ENCODE data around the gene CADPS2.

The CADPS2 gene

DNA sequence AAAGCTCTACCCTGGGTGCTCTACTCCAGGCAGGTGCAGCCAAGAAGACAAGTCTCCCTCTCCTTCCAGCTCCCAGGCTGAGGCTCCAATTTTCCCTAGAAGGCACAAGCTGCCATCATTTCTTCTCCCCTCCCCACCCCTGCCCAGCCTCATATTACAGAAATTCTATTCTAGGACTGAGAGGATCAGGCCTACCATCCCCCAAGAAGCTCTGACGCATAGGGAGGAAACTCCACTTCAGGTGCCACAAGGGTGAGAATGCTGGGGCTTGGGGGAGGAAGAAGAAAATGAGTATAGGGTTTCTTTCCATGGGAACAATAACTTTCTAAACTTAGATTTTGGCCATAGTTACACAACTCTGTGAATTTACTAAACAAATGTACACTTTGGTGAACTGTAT lies 617.0 kb downstream of the CADPS2 start:
- Histone ChIP-seq H3K27me3 (ENCODE audit: low read length) (no peaks in the 10 kb centered on the region), H3K4me3 (ENCODE audit: insufficient read depth, low read length, poor library complexity, severe bottlenecking) (no peak overlapping the region), H3K9me3 (ENCODE audit: insufficient read depth, low read length) (no peaks in the 10 kb centered on the region), H3K9me2 (replicated peaks; ENCODE audit: insufficient read depth, low read length) (no peaks in the 10 kb centered on the region), H3K36me3 (ENCODE audit: low read length) (no peaks in the 10 kb centered on the region), H2AFZ (ENCODE audit: low read depth, low read length, severe bottlenecking) (no peak overlapping the region), H3K27ac (ENCODE audit: low read depth, low read length) (no peak overlapping the region), H3K4me2 (ENCODE audit: low read depth, low read length, poor library complexity, severe bottlenecking) (no peak overlapping the region), H3K79me2 (ENCODE audit: insufficient read depth, low read length) (no peaks in the 10 kb centered on the region), H3F3A (ENCODE audit: insufficient read depth) (no peaks in the 10 kb centered on the region), H4K20me1 (ENCODE audit: low read depth, low read length) (no peaks in the 10 kb centered on the region), H3K9ac (ENCODE audit: low read length) (no peak overlapping the region)
- no peak for TF ChIP-seq EZH2phosphoT487 (conservative IDR thresholded peaks at IDR 0.05; ENCODE audit: low read length)
- TF ChIP-seq, protein P1, sequence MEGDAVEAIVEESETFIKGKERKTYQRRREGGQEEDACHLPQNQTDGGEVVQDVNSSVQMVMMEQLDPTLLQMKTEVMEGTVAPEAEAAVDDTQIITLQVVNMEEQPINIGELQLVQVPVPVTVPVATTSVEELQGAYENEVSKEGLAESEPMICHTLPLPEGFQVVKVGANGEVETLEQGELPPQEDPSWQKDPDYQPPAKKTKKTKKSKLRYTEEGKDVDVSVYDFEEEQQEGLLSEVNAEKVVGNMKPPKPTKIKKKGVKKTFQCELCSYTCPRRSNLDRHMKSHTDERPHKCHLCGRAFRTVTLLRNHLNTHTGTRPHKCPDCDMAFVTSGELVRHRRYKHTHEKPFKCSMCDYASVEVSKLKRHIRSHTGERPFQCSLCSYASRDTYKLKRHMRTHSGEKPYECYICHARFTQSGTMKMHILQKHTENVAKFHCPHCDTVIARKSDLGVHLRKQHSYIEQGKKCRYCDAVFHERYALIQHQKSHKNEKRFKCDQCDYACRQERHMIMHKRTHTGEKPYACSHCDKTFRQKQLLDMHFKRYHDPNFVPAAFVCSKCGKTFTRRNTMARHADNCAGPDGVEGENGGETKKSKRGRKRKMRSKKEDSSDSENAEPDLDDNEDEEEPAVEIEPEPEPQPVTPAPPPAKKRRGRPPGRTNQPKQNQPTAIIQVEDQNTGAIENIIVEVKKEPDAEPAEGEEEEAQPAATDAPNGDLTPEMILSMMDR (IDR thresholded peaks at IDR 0.05; ENCODE audit: insufficient read depth, low read length, poor library complexity, severe bottlenecking): no peak
